Activated CD4-positive, alpha-beta memory T cell treated with anti-CD3 and anti-CD28 coated beads, Interleukin-2, amount 10 ng/mL, durations not matched to agents 7 days and 5 days (primary cell): Measurements from ENCODE around the gene NLGN2. TPM values are rescaled to one million over a fixed set of nuclear protein-coding genes. Genes with fewer than 3 reads are reported as not detected.
"Not testable (repeated sequence)": the region's sequence is repeated elsewhere in the genome, so short reads cannot be mapped to it uniquely, and the experiment has no call there.

Experiments used
- CTCF ChIA-PET: fragments of 350-600 bp; sonication (Branson Sonifier 250); formaldehyde crosslinking; loops from one replicate; lab custom pipeline; 2021; ENCODE audit warnings: antibody characterized with exemption, inconsistent platforms; lab: Charles Lee
- POLR2A ChIA-PET: fragments of 350-600 bp; sonication (Branson Sonifier 250); formaldehyde crosslinking; loops from one replicate; lab custom pipeline; 2021; ENCODE audit warnings: antibody characterized with exemption; lab: Charles Lee
- DNase-seq: peaks from one replicate; pipeline ENCODE4 v3.0.0-alpha.2; 2020
- H3K27ac Mint-ChIP-seq: one replicate; pipeline ENCODE4 v1.8.0; 2021; ENCODE audit warnings: mild to moderate bottlenecking, mixed read lengths
- H3K27me3 Mint-ChIP-seq: one replicate; pipeline ENCODE4 v1.8.0; 2021; ENCODE audit warnings: mixed read lengths
- H3K36me3 Mint-ChIP-seq: one replicate; pipeline ENCODE4 v1.8.0; 2021; ENCODE audit warnings: low read depth, mixed read lengths
- H3K4me1 Mint-ChIP-seq: one replicate; pipeline ENCODE4 v1.8.0; 2021; ENCODE audit warnings: mixed read lengths
- H3K4me3 Mint-ChIP-seq: one replicate; pipeline ENCODE4 v1.8.0; 2021; ENCODE audit warnings: mild to moderate bottlenecking, mixed read lengths
- H3K9me3 Mint-ChIP-seq: one replicate; pipeline ENCODE4 v1.8.0; 2021; ENCODE audit warnings: mixed read lengths
- total RNA-seq, 2 experiments: library from RNA; stranded (reverse); gene quantifications; one replicate each; pipeline ENCODE4 v1.2.3, GENCODE V29; 2021

Gene NLGN2
- 1 to 10 TPM; 3.2 to 3.7 TPM for total RNA-seq

GRCh38 chr17:7407485-7408251, at the start of gene NLGN2:
NLGN2 (plus strand) TSS chr17:7407845; CDS start chr17:7408256, 411 bp downstream.
- no peak for DNase-seq
- H3K4me1 Mint-ChIP-seq: peaks cover 21% of the 10 kb centered on the region
- POLR2A ChIA-PET: no interaction called here
- H3K4me3 Mint-ChIP-seq: no peak within 1 kb of the TSS
- no peaks in the 10 kb centered on the region for H3K9me3 Mint-ChIP-seq
- peaks cover 19% of the 10 kb centered on the region for H3K27me3 Mint-ChIP-seq
- no peak within 1 kb of the TSS for H3K27ac Mint-ChIP-seq
- CTCF ChIA-PET: interaction anchor here (1.7 kb wide), 1 partner anchor 29 kb away, joined by 4 read pairs; no protein-coding TSS in a partner anchor
- H3K36me3 Mint-ChIP-seq: no peaks in the 10 kb centered on the region

GRCh38 chr17:7361906-7362305, 45.7 kb upstream of the NLGN2 start:
- Mint-ChIP-seq H3K27ac (no peak overlapping the region), H3K4me1 (peaks cover under 1% of the 10 kb centered on the region), H3K4me3 (no peak overlapping the region), H3K27me3 (no peaks in the 10 kb centered on the region), H3K36me3 (no peaks in the 10 kb centered on the region), H3K9me3 (no peaks in the 10 kb centered on the region)
- CTCF ChIA-PET: interaction anchor here (1.0 to 1.8 kb wide), 2 partner anchors 25 to 75 kb away, joined by 3 to 4 read pairs; partner anchors contain the start of gene ACAP1
- POLR2A ChIA-PET: no interaction called here
- DNase-seq: no peak

GRCh38 chr17:7363311-7363710, 44.3 kb upstream of the NLGN2 start:
- Mint-ChIP-seq H3K4me1 (no peaks in the 10 kb centered on the region), H3K27ac (no peak overlapping the region), H3K9me3 (no peaks in the 10 kb centered on the region), H3K36me3 (no peaks in the 10 kb centered on the region), H3K27me3 (peaks cover 2% of the 10 kb centered on the region), H3K4me3 (no peak overlapping the region)
- ChIA-PET CTCF (interaction anchor here (1.0 kb wide), 1 partner anchor 197 kb away, joined by 3 read pairs; no protein-coding TSS in a partner anchor), POLR2A (interaction anchor here (0.9 kb wide), 1 partner anchor 348 kb away, joined by 3 read pairs; a partner anchor contains a TSS)
- DNase-seq: no peak

- POLR2A ChIA-PET, H3K27ac Mint-ChIP-seq, DNase-seq, H3K9me3 Mint-ChIP-seq, H3K4me3 Mint-ChIP-seq, H3K36me3 Mint-ChIP-seq, H3K4me1 Mint-ChIP-seq: not testable (repeated sequence)
- CTCF ChIA-PET: interaction anchor here (1.6 kb wide), 1 partner anchor 10 kb away, joined by 4 read pairs; the partner anchor contains the start of gene TMEM95
- peaks cover 14% of the 10 kb centered on the region for H3K27me3 Mint-ChIP-seq
These were observed 41.7 kb upstream of the NLGN2 start for GRCh38 chr17:7365963-7366362.

GRCh38 chr17:7367083-7367482, 40.6 kb upstream of the NLGN2 start:
- CTCF ChIA-PET: interaction anchor here (0.6 kb wide), 1 partner anchor 9 kb away, joined by 3 read pairs; no protein-coding TSS in a partner anchor
- no peaks in the 10 kb centered on the region for H3K4me1 Mint-ChIP-seq
- no peaks in the 10 kb centered on the region for H3K36me3 Mint-ChIP-seq
- POLR2A ChIA-PET: no interaction called here
- H3K4me3 Mint-ChIP-seq: no peak overlapping the region
- H3K27me3 Mint-ChIP-seq: peaks cover 14% of the 10 kb centered on the region
- H3K27ac Mint-ChIP-seq: no peak overlapping the region
- no peak for DNase-seq
- H3K9me3 Mint-ChIP-seq: no peaks in the 10 kb centered on the region

GRCh38 chr17:7367918-7368598, 39.6 kb upstream of the NLGN2 start:
- H3K4me3 Mint-ChIP-seq: no peak overlapping the region
- no peak overlapping the region for H3K27ac Mint-ChIP-seq
- POLR2A ChIA-PET: interaction anchor here (0.7 kb wide), 1 partner anchor 117 kb away, joined by 3 read pairs; no protein-coding TSS in a partner anchor
- CTCF ChIA-PET: interaction anchor here (0.9 to 1.1 kb wide), 2 partner anchors 69 to 193 kb away, joined by 3 to 4 read pairs; partner anchors contain the start of gene SENP3
- no peaks in the 10 kb centered on the region for H3K9me3 Mint-ChIP-seq
- no peak for DNase-seq
- H3K4me1 Mint-ChIP-seq: no peaks in the 10 kb centered on the region
- peaks cover 14% of the 10 kb centered on the region for H3K27me3 Mint-ChIP-seq
- no peaks in the 10 kb centered on the region for H3K36me3 Mint-ChIP-seq

- peaks cover 14% of the 10 kb centered on the region for H3K27me3 Mint-ChIP-seq
- H3K9me3 Mint-ChIP-seq, H3K4me1 Mint-ChIP-seq, H3K4me3 Mint-ChIP-seq, DNase-seq, H3K36me3 Mint-ChIP-seq, H3K27ac Mint-ChIP-seq: not testable (repeated sequence)
- POLR2A ChIA-PET: interaction anchor here (0.7 kb wide), 1 partner anchor 116 kb away, joined by 3 read pairs; no protein-coding TSS in a partner anchor
- CTCF ChIA-PET: interaction anchor here (1.3 kb wide), 1 partner anchor 13 kb away, joined by 3 read pairs; no protein-coding TSS in a partner anchor
These were observed 39.0 kb upstream of the NLGN2 start for GRCh38 chr17:7368599-7368994.

GRCh38 chr17:7369825-7370224, 37.8 kb upstream of the NLGN2 start:
- Mint-ChIP-seq H3K4me1 (no peaks in the 10 kb centered on the region), H3K27me3 (peaks cover 14% of the 10 kb centered on the region), H3K4me3 (no peak overlapping the region), H3K9me3 (no peaks in the 10 kb centered on the region), H3K36me3 (no peaks in the 10 kb centered on the region), H3K27ac (no peak overlapping the region)
- DNase-seq: no peak
- POLR2A ChIA-PET: interaction anchor here (1.1 to 1.2 kb wide), 2 partner anchors 13 to 33 kb away, joined by 3 read pairs; no protein-coding TSS in a partner anchor
- CTCF ChIA-PET: interaction anchor here (0.8 to 1.3 kb wide), 2 partner anchors 14 kb away, joined by 3 to 5 read pairs; no protein-coding TSS in a partner anchor

- H3K27ac Mint-ChIP-seq: no peak overlapping the region
- ChIA-PET POLR2A (interaction anchor here (0.9 to 1.2 kb wide), 3 partner anchors 11 to 34 kb away, joined by 3 to 4 read pairs (median 3); no protein-coding TSS in a partner anchor), CTCF (interaction anchor here (0.6 to 1.8 kb wide), 5 partner anchors 8 to 70 kb away, joined by 3 to 5 read pairs (median 4); no protein-coding TSS in a partner anchor)
- H3K27me3 Mint-ChIP-seq: peaks cover 14% of the 10 kb centered on the region
- H3K36me3 Mint-ChIP-seq: no peaks in the 10 kb centered on the region
- H3K4me1 Mint-ChIP-seq: no peaks in the 10 kb centered on the region
- no peaks in the 10 kb centered on the region for H3K9me3 Mint-ChIP-seq
- H3K4me3 Mint-ChIP-seq: no peak overlapping the region
- no peak for DNase-seq
These were observed 36.8 kb upstream of the NLGN2 start for GRCh38 chr17:7370853-7371252.

- POLR2A ChIA-PET: interaction anchor here (1.3 kb wide), 1 partner anchor 141 kb away, joined by 3 read pairs; no protein-coding TSS in a partner anchor
- no peaks in the 10 kb centered on the region for H3K36me3 Mint-ChIP-seq
These were observed 33.3 kb upstream of the NLGN2 start for GRCh38 chr17:7374353-7374752.

GRCh38 chr17:7379134-7379533, 28.5 kb upstream of the NLGN2 start:
- ChIA-PET CTCF (interaction anchor here (0.7 kb wide), 1 partner anchor 714 kb away, joined by 3 read pairs; no protein-coding TSS in a partner anchor), POLR2A (no interaction called here)
- H3K27ac Mint-ChIP-seq: no peak overlapping the region
- H3K4me1 Mint-ChIP-seq: peaks cover 4% of the 10 kb centered on the region
- H3K27me3 Mint-ChIP-seq: peaks cover 40% of the 10 kb centered on the region
- H3K4me3 Mint-ChIP-seq: no peak overlapping the region
- H3K9me3 Mint-ChIP-seq: peaks cover 5% of the 10 kb centered on the region
- no peaks in the 10 kb centered on the region for H3K36me3 Mint-ChIP-seq
- no peak for DNase-seq

More at GRCh38 chr17:7374353-7374752, 33.3 kb upstream of the NLGN2 start:
- peaks cover 3% of the 10 kb centered on the region for H3K9me3 Mint-ChIP-seq
- H3K4me1 Mint-ChIP-seq: no peaks in the 10 kb centered on the region
- CTCF ChIA-PET: no interaction called here
- H3K4me3 Mint-ChIP-seq: no peak overlapping the region
- no peak for DNase-seq
- H3K27ac Mint-ChIP-seq: no peak overlapping the region
- H3K27me3 Mint-ChIP-seq: peaks cover 22% of the 10 kb centered on the region

- peaks cover 9% of the 10 kb centered on the region for H3K4me1 Mint-ChIP-seq
- ChIA-PET CTCF (no interaction called here), POLR2A (interaction anchor here (1.2 kb wide), 1 partner anchor 60 kb away, joined by 5 read pairs; no protein-coding TSS in a partner anchor)
- no peak overlapping the region for H3K27ac Mint-ChIP-seq
- H3K27me3 Mint-ChIP-seq: peaks cover 40% of the 10 kb centered on the region
- H3K9me3 Mint-ChIP-seq: peaks cover 5% of the 10 kb centered on the region
- H3K36me3 Mint-ChIP-seq: no peaks in the 10 kb centered on the region
- H3K4me3 Mint-ChIP-seq: no peak overlapping the region
- no peak for DNase-seq
These were observed 27.3 kb upstream of the NLGN2 start for GRCh38 chr17:7380321-7380720.
